22Rv1 (cell line): ENCODE results near the gene CCDC126.

Experiments used
- CTCF ChIP-seq: fragments of 450-650 bp; IDR thresholded peaks from 2 replicates; pipeline ENCODE4 v1.5.1; 2017; ENCODE audit warnings: mild to moderate bottlenecking
- ZFX ChIP-seq: fragments of 450-650 bp; IDR thresholded peaks from 2 replicates; pipeline ENCODE4 v1.6.1; 2017; ENCODE audit warnings: antibody characterized with exemption, borderline replicate concordance

GRCh38 chr7:23653942-23654341 lies 56.8 kb downstream of the CCDC126 start:
- TF ChIP-seq CTCF (no peak), ZFX (no peak)
